Liver (tissue), 9 donors: ENCODE data around the gene OCA2. TPM values are rescaled to one million over a fixed set of nuclear protein-coding genes. Genes with fewer than 3 reads are reported as not detected.

ENCODE experiments used
- DNase-seq: peaks from one replicate; pipeline ENCODE4 v3.0.0-alpha.2; 2017; ENCODE audit warnings: low spot score
- H3K27ac ChIP-seq, 2 donors: one replicate each; pipeline ENCODE4 v1.7.0; 2013; ENCODE audit warnings: inconsistent platforms in 2 of 2, low read length in 2 of 2, control low read depth in 1 of 2, low read depth in 1 of 2, mild to moderate bottlenecking in 1 of 2
- H3K27me3 ChIP-seq, 4 donors: one replicate each; pipeline versions ENCODE4 v1.6.1 to v1.7.0; 2013; ENCODE audit warnings: low read length in 3 of 4, inconsistent platforms in 1 of 4, mild to moderate bottlenecking in 1 of 4, moderate library complexity in 1 of 4; ENCODE audit not compliant: control insufficient read depth in 4 of 4, insufficient read depth in 4 of 4
- H3K36me3 ChIP-seq, 4 donors: one replicate each; pipeline versions ENCODE4 v1.6.1 to v1.7.0; 2013; ENCODE audit warnings: low read length in 3 of 4, mild to moderate bottlenecking in 3 of 4, low read depth in 1 of 4, moderate library complexity in 1 of 4; ENCODE audit not compliant: control insufficient read depth in 4 of 4, insufficient read depth in 3 of 4
- H3K4me1 ChIP-seq, 4 donors: one replicate each; pipeline versions ENCODE4 v1.6.1 to v1.7.0; 2013; ENCODE audit warnings: low read length in 3 of 4, mild to moderate bottlenecking in 3 of 4, moderate library complexity in 1 of 4; ENCODE audit not compliant: control insufficient read depth in 4 of 4, insufficient read depth in 4 of 4
- H3K4me3 ChIP-seq, 3 donors: one replicate each; pipeline versions ENCODE4 v1.6.1 to v1.7.0; 2013; ENCODE audit warnings: low read length in 3 of 3, control low read depth in 1 of 3, low read depth in 1 of 3, mild to moderate bottlenecking in 1 of 3
- H3K9ac ChIP-seq, 2 donors: one replicate each; pipeline ENCODE4 v1.7.0; 2013; ENCODE audit warnings: low read length in 2 of 2, mild to moderate bottlenecking in 2 of 2, moderate library complexity in 2 of 2, control low read depth in 1 of 2, low read depth in 1 of 2
- H3K9me3 ChIP-seq, 4 donors: one replicate each; pipeline versions ENCODE4 v1.6.1 to v1.7.0; 2013; ENCODE audit warnings: low read length in 3 of 4; ENCODE audit not compliant: control insufficient read depth in 4 of 4
- FOXA1 ChIP-seq: IDR thresholded peaks from 2 replicates; pipeline ENCODE4 v1.6.1; 2016; ENCODE audit warnings: antibody characterized with exemption
- FOXA2 ChIP-seq: IDR thresholded peaks from 2 replicates; pipeline ENCODE4 v1.6.1; 2016; ENCODE audit warnings: antibody characterized with exemption
- HNF4G ChIP-seq: IDR thresholded peaks from 2 replicates; pipeline ENCODE4 v1.6.1; 2016; ENCODE audit warnings: antibody characterized with exemption
- NR2F2 ChIP-seq: IDR thresholded peaks from 2 replicates; pipeline ENCODE4 v1.6.1; 2016; ENCODE audit warnings: antibody characterized with exemption
- RAD21 ChIP-seq, 2 donors: IDR thresholded peaks; 2 replicates each; pipeline ENCODE4 v1.6.1; 2016; ENCODE audit warnings: antibody characterized with exemption in 2 of 2, mild to moderate bottlenecking in 2 of 2
- RXRA ChIP-seq, 2 donors: IDR thresholded peaks; 2 replicates each; pipeline ENCODE4 v1.6.1; 2017 to 2018; ENCODE audit warnings: antibody characterized with exemption in 2 of 2, mild to moderate bottlenecking in 1 of 2
- SP1 ChIP-seq: IDR thresholded peaks from 2 replicates; pipeline ENCODE4 v1.6.1; 2018; ENCODE audit warnings: antibody characterized with exemption, mild to moderate bottlenecking
- TAF1 ChIP-seq: conservative IDR thresholded peaks from 2 replicates; pipeline ENCODE4 v1.6.1; 2016; ENCODE audit warnings: antibody characterized with exemption, mild to moderate bottlenecking
- WGBS: extraction: QIAGEN DNeasy Blood & Tissue Kit; methylation state at CpG from one replicate; pipeline ENCODE4 v1.1.7; 2013; 5-methylcytosine and 5-hydroxymethylcytosine counted together
- polyA plus RNA-seq, 2 donors: library from polyadenylated mRNA; stranded (reverse) in 1 of 2; unstranded in 1 of 2; fragments of 200-250 nt in 1 of 2; fragments of >200 nt in 1 of 2; fragmentation: Nextera tagmentation in 1 of 2; extraction: Ambion mirVana in 1 of 2; gene quantifications; one replicate each; pipeline versions ENCODE4 v1.2.1 to v1.2.3, GENCODE V29; 2013 to 2015
- total RNA-seq, 2 donors: library from RNA; depleted of rRNA; stranded (reverse); fragments of >200 nt; gene quantifications; one replicate each; pipeline ENCODE4 v1.2.3, GENCODE V29; 2014
- TF ChIP-seq, protein P1 (sequence below): IDR thresholded peaks from 2 replicates; pipeline ENCODE4 v1.6.1; 2016; ENCODE audit warnings: antibody characterized with exemption
- TF ChIP-seq, protein P2 (sequence below): IDR thresholded peaks from 2 replicates; pipeline ENCODE4 v1.6.1; 2016; ENCODE audit warnings: antibody characterized with exemption, mild to moderate bottlenecking
- TF ChIP-seq, protein P3 (sequence below): IDR thresholded peaks from 2 replicates; pipeline ENCODE4 v1.6.1; 2016; ENCODE audit warnings: antibody characterized with exemption
- TF ChIP-seq, protein P4 (sequence below): IDR thresholded peaks from 2 replicates; pipeline ENCODE4 v1.6.1; 2016; ENCODE audit warnings: antibody characterized with exemption
- donor health status: healthy.
- donor health status: healthy.
- donor health status: healthy.
- donor health status: healthy.
- donor health status: healthy.

The OCA2 gene
- total and polyA plus RNA-seq, 4 donors = 0.02 to 0.56 (median 0.15) TPM

DNA sequence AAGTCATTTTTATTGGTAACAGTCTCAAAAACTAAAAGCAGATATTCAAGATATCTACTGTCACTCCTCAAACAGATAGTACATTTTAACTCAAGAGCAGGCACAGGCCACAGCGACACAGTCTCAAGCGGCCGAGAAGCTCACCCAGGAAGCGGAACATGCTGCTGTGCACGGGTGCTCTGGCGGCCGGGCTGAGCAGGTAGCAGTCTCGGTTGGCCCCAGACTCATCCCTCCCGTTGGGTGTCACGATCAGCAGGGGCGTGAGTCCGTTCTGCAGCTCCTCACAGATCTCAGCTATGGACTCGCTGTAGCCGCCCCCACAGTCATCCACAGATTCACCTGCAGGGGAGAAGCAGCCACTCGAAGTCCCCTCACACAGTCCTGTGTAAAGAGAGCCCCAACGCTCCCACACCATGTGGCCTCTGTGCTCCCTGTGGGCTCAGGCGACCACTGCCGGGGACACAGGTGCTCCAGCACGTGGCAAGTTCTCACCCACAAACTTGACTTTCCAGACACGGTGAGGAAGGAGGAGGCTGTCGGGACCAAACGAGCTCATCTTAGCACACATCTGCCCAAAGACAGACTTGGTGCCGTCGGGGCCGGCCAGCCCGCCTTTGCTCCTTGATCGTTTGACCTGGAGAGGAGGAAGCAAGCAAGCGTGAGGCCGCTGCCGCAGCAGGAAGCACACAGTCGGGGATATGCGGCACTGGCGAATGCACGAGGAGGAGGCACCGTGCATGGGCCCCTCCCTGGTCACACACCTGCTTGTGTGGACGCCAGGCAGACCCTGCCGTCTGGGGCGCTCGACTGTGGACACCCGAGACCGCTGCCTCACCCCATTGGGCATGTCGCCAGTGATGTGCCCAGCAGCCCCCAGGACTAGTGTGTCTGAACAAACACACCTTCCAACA is 17.7 kb upstream of the OCA2 start:
- Histone ChIP-seq H3K9me3 (no peaks in the 10 kb centered on the region), H3K4me1 (no peaks in the 10 kb centered on the region), H3K27ac (no peak overlapping the region), H3K9ac (no peak overlapping the region), H3K4me3 (no peak overlapping the region), H3K27me3 (no peaks in the 10 kb centered on the region), H3K36me3 (peaks cover 11 to 76% (median 35%) of the 10 kb centered on the region in 4 donors)
- DNase-seq = no peak
- WGBS = 95% methylated on average over 42 of the region's 42 CpGs
- TF ChIP-seq NR2F2 (no peak), RAD21 (IDR thresholded peaks at IDR 0.05) (no peak), SP1 (no peak), TAF1 (no peak), FOXA1 (no peak), RXRA (IDR thresholded peaks at IDR 0.05) (no peak)
- TF ChIP-seq, protein P1, sequence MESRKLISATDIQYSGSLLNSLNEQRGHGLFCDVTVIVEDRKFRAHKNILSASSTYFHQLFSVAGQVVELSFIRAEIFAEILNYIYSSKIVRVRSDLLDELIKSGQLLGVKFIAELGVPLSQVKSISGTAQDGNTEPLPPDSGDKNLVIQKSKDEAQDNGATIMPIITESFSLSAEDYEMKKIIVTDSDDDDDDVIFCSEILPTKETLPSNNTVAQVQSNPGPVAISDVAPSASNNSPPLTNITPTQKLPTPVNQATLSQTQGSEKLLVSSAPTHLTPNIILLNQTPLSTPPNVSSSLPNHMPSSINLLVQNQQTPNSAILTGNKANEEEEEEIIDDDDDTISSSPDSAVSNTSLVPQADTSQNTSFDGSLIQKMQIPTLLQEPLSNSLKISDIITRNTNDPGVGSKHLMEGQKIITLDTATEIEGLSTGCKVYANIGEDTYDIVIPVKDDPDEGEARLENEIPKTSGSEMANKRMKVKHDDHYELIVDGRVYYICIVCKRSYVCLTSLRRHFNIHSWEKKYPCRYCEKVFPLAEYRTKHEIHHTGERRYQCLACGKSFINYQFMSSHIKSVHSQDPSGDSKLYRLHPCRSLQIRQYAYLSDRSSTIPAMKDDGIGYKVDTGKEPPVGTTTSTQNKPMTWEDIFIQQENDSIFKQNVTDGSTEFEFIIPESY = no peak
- TF ChIP-seq, protein P2, sequence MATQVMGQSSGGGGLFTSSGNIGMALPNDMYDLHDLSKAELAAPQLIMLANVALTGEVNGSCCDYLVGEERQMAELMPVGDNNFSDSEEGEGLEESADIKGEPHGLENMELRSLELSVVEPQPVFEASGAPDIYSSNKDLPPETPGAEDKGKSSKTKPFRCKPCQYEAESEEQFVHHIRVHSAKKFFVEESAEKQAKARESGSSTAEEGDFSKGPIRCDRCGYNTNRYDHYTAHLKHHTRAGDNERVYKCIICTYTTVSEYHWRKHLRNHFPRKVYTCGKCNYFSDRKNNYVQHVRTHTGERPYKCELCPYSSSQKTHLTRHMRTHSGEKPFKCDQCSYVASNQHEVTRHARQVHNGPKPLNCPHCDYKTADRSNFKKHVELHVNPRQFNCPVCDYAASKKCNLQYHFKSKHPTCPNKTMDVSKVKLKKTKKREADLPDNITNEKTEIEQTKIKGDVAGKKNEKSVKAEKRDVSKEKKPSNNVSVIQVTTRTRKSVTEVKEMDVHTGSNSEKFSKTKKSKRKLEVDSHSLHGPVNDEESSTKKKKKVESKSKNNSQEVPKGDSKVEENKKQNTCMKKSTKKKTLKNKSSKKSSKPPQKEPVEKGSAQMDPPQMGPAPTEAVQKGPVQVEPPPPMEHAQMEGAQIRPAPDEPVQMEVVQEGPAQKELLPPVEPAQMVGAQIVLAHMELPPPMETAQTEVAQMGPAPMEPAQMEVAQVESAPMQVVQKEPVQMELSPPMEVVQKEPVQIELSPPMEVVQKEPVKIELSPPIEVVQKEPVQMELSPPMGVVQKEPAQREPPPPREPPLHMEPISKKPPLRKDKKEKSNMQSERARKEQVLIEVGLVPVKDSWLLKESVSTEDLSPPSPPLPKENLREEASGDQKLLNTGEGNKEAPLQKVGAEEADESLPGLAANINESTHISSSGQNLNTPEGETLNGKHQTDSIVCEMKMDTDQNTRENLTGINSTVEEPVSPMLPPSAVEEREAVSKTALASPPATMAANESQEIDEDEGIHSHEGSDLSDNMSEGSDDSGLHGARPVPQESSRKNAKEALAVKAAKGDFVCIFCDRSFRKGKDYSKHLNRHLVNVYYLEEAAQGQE = no peak
- TF ChIP-seq, protein P3, sequence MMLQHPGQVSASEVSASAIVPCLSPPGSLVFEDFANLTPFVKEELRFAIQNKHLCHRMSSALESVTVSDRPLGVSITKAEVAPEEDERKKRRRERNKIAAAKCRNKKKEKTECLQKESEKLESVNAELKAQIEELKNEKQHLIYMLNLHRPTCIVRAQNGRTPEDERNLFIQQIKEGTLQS = no peak

DNA sequence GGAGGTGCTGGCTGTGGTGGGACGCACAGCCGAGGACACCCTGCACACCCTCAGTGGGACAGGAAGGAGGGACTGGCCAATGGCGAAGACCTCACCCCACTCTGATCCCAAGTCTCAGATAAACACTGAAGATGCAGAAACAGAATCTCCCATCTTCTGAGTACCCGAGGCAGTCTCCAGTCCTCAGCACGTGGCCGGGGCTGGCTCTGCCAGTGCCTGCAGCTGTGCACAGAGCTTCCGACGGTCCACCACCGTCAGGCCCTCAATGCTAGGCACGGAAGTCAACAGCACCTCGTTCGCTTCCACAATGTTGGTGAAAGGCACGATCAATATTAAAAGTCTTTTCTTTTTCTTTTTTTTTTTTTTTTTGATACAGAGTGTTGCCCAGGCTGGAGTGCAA is 16.8 kb upstream of the OCA2 start:
- WGBS = 90% methylated on average over 13 of the region's 13 CpGs
- no peaks in the 10 kb centered on the region for H3K4me1 ChIP-seq
- TF ChIP-seq HNF4G = no peak
- TF ChIP-seq FOXA1 = no peak
- TF ChIP-seq, protein P4, sequence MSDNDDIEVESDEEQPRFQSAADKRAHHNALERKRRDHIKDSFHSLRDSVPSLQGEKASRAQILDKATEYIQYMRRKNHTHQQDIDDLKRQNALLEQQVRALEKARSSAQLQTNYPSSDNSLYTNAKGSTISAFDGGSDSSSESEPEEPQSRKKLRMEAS = no peak
- TF ChIP-seq RXRA (IDR thresholded peaks at IDR 0.05) = no peak
- TF ChIP-seq FOXA2 = no peak
- no peaks in the 10 kb centered on the region for H3K27me3 ChIP-seq
- DNase-seq = no peak
- H3K4me3 ChIP-seq = no peak overlapping the region
- peaks cover 12 to 78% (median 40%) of the 10 kb centered on the region in 4 donors for H3K36me3 ChIP-seq
- no peak overlapping the region for H3K9ac ChIP-seq
- no peaks in the 10 kb centered on the region for H3K9me3 ChIP-seq
- no peak overlapping the region for H3K27ac ChIP-seq
